ENCODE results near the gene WDR70.

Gene WDR70

DNA sequence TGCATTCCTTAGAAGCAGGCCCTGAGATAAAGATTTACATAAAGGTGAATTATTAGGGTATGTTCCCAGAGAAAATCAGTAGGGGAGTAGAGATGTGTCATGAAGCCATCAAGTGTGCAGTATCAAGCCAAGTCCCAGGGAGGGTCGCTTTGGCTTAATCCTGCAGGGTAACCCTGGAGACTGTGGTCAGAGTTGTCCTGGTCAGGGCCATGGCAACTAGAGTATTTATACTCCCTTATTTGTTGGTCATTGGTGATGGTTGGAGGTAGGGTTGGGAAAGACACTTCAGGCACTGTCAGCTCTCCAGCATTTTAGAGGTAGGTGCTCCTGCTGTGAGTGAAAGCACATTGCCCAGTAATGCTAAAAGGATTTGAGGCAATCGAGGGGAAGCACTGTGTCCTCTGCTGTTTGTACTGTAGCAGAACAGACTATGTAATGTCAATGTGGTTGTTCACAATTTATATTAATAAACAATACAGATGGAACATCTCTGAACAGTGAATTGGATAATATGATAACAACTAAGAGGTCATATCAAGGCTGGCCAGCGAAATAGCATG, 351.9 kb downstream of the WDR70 start:
- DNase-seq = no peak

GRCh38 chr5:37734114-37734513, 355.0 kb downstream of the WDR70 start:
- no peak for DNase-seq

GRCh38 chr5:37735649-37736347, 356.7 kb downstream of the WDR70 start:
- peak; percentile 19 for DNase-seq

DNA sequence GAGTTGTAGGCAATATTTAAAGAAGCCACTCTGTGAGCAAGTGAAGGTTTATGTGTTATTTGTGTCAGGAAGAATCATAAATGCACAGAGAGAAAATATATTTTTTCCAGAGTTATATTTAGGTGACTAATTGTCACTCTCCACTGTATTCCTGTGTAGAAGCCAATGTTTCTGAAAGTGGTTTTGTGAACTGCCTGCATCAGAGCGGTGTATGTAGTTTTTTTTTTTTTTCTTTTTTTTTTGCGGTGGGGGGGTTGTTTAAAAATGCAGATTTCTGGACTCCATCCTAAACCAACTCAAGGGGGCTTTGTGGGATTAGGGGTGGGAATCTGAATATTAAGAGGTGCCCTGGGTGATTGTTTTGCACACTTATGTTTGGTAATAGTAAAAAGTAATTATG, 357.3 kb downstream of the WDR70 start:
- no peak for DNase-seq

- DNase-seq = no peak
Measured at GRCh38 chr5:37737326-37738056, 358.4 kb downstream of the WDR70 start.

- DNase-seq = peak; percentile 84
Measured at GRCh38 chr5:37738057-37738691, 359.1 kb downstream of the WDR70 start.

GRCh38 chr5:37738865-37739488, 359.9 kb downstream of the WDR70 start:
- no peak for DNase-seq

- no peak for DNase-seq
Measured at GRCh38 chr5:37739817-37740261, 360.7 kb downstream of the WDR70 start.

DNA sequence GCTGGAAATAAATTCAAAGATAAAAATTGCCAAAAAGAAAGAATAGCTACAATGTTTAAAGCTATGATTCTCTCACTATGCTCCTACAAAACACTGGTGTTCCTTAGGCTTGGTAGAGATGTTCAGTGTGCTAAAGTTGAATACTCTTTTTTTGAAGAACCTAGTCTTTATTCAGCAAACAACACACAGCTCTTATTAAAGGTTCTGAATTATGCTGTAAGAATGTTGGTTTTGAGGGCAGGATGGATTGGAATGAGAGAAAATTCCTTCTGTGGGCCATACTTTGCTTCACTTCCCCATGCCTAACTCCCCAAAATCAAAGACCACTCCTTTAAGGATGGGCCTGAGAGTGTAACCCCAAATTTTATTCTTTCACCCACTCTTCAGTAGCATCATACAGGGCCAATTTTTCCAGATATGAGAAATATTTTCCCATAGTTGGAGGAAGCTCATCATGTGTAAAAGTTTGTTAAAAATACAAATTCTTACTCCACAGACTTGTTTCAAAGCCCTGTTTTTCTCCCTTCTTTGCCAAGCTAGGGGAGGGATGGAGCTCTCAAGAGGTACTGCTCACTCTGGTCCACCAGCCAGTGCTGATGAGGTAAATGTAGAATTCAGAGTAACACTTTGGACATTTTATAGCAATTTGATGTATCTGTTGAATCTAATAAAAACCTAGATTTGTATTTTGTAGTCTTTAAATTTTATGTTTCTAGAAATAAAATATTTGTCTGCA, 361.4 kb downstream of the WDR70 start:
- DNase-seq = no peak

GRCh38 chr5:37742111-37742510, 363.0 kb downstream of the WDR70 start:
- no peak for DNase-seq

- no peak for DNase-seq
Measured at GRCh38 chr5:37751227-37751626, 372.1 kb downstream of the WDR70 start.

- DNase-seq = no peak
Measured at GRCh38 chr5:37754976-37755375, 375.9 kb downstream of the WDR70 start.

- DNase-seq = no peak
Measured at GRCh38 chr5:37755581-37755980, 376.5 kb downstream of the WDR70 start.

GRCh38 chr5:37756248-37756647, 377.1 kb downstream of the WDR70 start:
- no peak for DNase-seq

- no peak for DNase-seq
Measured at GRCh38 chr5:37757980-37758582, 379.0 kb downstream of the WDR70 start.

DNA sequence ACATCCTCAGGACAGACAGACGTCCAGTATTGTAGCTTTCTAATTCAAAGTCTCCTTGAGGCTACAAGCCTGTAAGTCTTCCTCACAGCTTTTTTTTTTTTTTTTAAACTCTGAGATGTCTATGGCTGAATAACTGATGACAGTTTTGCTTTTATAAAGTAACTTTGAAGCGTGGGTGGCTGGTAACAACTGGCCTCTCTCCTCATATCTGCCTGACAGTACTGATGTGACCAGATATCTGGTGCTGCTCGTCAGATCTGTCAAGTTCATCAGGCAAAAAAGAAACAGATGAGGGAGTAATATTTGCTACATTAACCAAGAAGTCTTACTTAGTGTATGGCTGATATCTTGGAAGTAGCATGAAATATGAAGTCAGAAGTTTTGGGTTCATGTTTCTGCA, 388.1 kb downstream of the WDR70 start:
- no peak for DNase-seq

DNA sequence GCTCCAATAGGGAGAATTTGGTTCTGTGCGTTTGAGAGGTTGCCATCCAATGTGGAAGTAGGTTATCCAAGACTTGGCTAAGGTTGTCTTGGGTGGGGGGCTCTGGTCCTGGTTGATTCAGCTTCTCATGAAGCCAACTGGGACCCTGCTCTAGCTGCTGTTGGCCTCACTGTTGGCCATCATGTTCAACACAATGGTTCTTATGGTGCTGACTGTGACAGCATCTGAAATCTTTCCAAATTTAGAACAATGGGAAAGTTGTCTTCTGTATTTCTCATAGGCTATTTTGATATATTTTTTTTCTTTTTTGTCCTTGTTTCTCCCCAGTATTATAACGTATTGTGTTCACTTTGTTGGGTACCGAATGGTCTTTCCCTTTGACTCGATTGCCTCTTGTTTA, 388.8 kb downstream of the WDR70 start:
- DNase-seq = no peak

DNA sequence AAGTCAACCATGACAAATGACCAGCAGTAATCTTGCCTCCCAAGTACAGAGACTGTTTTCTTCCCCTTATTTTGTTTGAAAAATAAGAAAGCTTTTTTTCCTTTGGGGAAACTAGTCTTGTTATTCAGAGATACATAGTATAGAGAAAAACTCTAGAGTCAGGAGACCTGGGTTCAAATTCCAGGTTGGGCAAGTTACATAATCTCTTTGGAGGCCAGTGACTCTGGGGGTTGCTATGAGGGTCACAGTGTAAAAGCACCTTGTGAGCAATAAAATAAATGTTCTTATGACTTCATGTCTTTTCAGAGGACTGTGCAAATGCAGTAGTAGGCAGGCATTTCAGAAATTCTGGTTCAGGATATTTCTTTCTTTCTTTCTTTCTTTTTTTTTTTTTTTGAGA, 389.3 kb downstream of the WDR70 start:
- no peak for DNase-seq

DNA sequence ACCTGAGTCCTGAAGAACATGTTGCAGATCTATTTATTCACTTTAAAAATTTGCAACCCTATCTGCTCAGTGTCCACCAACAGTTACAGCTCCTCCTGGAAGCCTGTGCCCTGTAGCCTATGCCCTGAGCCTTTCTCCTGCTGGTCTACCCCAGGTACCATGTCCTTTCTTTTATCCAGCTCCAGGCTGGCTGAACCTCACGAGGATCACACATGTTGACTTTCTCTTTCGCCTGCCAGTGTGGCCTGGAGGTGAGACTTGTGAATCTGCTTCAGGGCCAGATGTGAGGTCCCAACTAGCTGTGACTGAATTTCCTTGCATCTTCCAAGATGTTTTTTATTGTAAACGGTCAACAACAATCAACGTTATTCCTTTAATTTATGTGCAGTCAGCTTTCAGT, 390.0 kb downstream of the WDR70 start:
- no peak for DNase-seq

- no peak for DNase-seq
Measured at GRCh38 chr5:37769840-37770239, 390.7 kb downstream of the WDR70 start.

- DNase-seq = no peak
Measured at GRCh38 chr5:37770786-37771185, 391.7 kb downstream of the WDR70 start.

GRCh38 chr5:37771203-37771611, 392.1 kb downstream of the WDR70 start:
- no peak for DNase-seq
